ENCODE results near the gene CFAP68. TPM values are rescaled to one million over a fixed set of nuclear protein-coding genes. Genes with fewer than 3 reads are reported as not detected.
"Not testable (repeated sequence)": the region's sequence is repeated elsewhere in the genome, so short reads cannot be mapped to it uniquely, and the experiment has no call there.

The CFAP68 gene
- total RNA-seq, 1 donor from 2014 or later: 11.5 TPM

- intact Hi-C loops (cut with micrococcal nuclease): no loop called here
Measured at GRCh38 chr11:111916768-111917167, 37.4 kb downstream of the CFAP68 start.

- intact Hi-C loops (cut with micrococcal nuclease): no loop called here
Measured at GRCh38 chr11:111917312-111917711, 38.0 kb downstream of the CFAP68 start.

DNA sequence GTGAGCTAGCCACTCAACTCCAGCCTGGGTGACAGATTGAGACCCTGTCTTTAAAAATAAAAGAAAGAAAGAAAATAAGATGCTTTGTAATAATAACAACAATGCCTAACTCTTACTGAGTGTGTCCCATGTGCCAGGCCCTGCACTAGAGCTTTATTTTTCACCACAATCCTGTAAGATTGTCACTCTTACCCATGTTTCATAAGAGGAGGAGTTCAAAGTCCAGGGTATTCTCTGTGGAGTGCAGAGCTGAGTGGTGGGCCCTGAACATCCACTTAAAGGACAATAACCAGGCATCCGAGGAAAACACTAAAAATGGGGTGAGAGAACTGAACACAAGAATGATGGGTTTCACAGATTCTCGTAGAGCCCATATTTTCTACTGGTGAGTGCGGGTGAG is 38.4 kb downstream of the CFAP68 start:
- intact Hi-C loops (cut with micrococcal nuclease): no loop called here

GRCh38 chr11:111918390-111919256 is 39.3 kb downstream of the CFAP68 start, which contains the start of gene C11orf52:
C11orf52 (plus strand) TSS chr11:111918913; CDS start chr11:111918973, 60 bp downstream.
- intact Hi-C loops (cut with micrococcal nuclease): no loop called here

DNA sequence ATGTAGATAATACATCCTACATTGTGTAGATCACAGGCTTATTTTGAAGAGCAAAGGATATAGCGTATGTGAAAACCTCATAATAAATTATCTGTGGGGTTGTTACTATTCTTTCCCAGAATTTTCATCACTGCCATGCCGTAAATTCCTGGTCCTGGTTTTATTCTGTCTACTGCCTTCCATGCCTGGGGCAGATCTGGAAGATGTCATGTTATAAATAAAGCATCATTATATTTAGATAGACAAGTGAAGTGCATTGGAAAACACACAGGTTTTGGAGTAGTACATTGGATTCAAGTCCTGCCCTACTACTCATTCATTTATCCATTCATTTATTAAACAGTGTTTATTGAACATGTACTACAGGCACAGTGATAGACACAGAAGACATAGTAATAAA is 41.6 kb downstream of the CFAP68 start:
- intact Hi-C loops (cut with micrococcal nuclease): no loop called here

- intact Hi-C loops (cut with micrococcal nuclease): no loop called here
Measured at GRCh38 chr11:111921541-111922230, 42.3 kb downstream of the CFAP68 start.

- intact Hi-C loops (cut with micrococcal nuclease): no loop called here
Measured at GRCh38 chr11:111922803-111923202, 43.5 kb downstream of the CFAP68 start.

DNA sequence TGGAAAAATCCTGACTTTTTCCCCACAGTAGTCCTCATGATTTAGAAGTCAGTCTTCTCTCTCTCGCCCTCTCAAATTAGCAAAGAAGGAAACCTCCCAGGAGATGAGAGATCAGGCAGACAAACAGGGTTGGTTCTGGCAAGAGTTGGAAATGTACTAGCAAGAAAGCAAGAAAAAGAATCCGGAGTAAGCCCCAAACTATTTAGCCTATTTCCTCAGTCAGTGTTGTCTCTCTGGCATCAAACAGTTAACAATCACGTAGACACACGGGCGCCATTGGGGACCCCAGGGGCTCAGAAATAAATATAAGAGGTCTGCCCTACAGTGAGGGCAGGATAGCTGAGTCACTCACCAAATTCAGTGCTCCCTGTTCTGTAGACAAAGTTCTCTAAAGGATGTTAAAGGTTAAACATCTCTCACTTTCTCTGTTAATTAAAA is 44.0 kb downstream of the CFAP68 start:
- intact Hi-C loops (cut with micrococcal nuclease): no loop called here

DNA sequence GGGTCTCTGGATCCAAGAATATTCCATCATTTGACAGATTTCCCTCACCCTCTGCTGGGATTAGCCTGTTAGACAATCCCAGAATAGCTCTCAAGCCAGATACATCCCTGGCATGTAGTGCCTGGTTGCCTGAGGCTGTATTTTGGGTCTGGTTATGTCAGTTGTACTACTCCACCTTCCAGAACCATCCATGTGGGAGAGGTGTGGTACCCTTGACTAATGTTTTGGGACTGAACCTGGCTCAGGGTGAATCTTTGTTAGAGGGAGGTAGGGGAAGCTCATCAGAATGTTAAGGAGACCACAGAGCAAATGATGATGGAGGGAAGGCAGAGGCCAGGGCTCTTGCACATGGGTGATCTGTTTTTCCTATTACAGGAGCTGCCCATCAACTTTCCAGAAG is 44.6 kb downstream of the CFAP68 start:
- intact Hi-C loops (cut with micrococcal nuclease): no loop called here

- intact Hi-C loops (cut with micrococcal nuclease): loop anchor here (1.0 to 5.0 kb wide), 6 partner anchors 47 to 1391 kb away; partner anchors contain the start of genes ALG9, CFAP68, FDXACB1 and PPP2R1B
Measured at GRCh38 chr11:111925953-111926352, 46.6 kb downstream of the CFAP68 start.

DNA sequence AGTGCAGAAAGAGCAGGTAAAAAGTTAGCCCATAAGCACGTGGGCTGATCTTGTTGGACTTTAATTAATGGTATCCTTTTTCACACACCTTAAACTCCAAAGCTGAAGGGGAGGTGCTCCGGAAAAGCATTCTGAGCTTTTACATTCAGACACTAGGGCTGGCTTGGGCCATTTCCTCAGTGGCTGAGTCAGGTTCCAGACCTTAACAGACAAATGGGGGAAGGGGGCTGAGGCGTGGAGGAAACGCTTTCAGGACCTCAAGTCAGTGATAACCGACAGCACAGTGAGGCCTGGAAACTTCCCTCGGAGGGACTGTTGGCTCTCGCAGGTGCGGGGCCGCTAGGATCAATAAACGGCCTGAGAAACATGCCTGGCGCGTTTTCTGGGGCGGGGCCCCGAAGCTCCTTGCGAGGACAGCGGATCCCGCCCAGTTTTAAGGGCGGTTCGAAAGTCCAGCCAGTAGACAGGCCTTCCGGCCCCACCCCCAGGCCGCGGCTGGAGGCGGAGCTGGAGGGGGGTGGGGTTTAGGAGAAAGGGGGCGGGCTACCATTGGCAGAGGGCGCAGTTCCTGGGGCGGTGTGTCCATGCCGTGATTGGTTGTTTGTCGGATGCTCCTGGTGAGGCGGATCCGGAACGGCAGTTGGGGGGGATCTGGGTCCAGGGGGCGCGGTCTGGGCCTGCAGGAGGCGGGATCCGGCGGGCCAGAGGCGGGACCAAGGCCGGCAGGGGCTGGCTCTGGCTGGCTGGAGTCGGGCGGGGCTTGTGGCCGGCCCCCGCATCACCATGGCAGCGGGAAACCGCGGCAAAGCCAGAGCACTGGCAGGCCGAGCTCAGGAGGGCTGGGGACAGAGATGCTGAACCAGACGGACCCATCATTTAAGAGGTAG is 47.4 kb downstream of the CFAP68 start:
- intact Hi-C loops (cut with micrococcal nuclease): loop anchor here (1.0 to 5.0 kb wide), 13 partner anchors 10 to 1391 kb away; partner anchors contain the start of genes ALG9, CFAP68, DLAT and FDXACB1

GRCh38 chr11:111930472-111930871 is 51.1 kb downstream of the CFAP68 start:
- intact Hi-C loops (cut with micrococcal nuclease): no loop called here

DNA sequence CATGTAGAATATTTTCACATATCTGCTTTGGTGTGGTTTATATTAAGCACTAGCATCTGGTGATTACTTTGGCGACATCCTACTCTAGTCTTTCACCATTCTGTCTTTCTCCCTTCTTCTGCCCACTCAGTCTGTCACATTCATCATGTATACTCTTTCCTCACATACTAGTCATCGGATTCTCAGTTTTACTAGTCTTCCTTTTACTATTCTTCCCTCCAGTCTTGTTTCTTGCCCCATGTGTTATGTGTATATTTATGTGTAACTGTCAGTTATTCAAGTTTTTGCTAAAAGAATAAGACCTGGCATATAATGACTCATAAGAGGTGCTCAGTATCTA is 53.2 kb downstream of the CFAP68 start:
- intact Hi-C loops (cut with micrococcal nuclease): loop anchor here (1.0 kb wide), 2 partner anchors 243 to 348 kb away; partner anchors contain the start of gene BCO2

GRCh38 chr11:111933176-111933575 is 53.8 kb downstream of the CFAP68 start:
- intact Hi-C loops (cut with micrococcal nuclease): not testable (repeated sequence)

GRCh38 chr11:111933872-111934271 is 54.5 kb downstream of the CFAP68 start:
- intact Hi-C loops (cut with micrococcal nuclease): no loop called here

DNA sequence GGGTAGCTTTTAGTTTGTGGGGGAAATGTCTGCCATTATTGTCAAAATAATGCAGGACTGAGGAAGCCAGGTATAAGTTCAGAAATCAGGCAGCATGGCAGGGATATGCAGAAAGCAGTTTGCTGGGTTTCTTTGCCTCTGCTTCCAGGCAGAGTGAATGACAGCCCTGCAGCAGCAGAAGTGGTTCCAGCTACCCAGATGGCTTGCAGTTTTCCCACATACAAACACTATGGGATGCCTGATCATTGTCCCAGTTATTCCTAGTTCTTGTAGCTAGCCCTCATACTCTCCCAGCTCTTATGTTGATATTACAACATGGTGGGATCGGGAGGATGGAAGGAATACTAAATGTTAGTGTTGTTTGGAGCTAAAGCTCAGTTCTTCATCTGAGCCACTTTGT is 55.0 kb downstream of the CFAP68 start:
- intact Hi-C loops (cut with micrococcal nuclease): no loop called here

Other genes starting within 250 kb of the CFAP68 start
- gene PPP2R1B, start 113.2 kb upstream of the CFAP68 start, total RNA-seq: 49.3 and 60.7 TPM in 2 replicates
- 24.6 and 25.5 TPM in 2 replicates for gene ALG9, start 8.0 kb upstream of the CFAP68 start, total RNA-seq
- 4.3 and 4.7 TPM in 2 replicates for gene FDXACB1, start 376 bp upstream of the CFAP68 start, total RNA-seq
- 0.76 TPM in 1 of 2 replicates, not detected in the other for gene CRYAB, start 32.2 kb downstream of the CFAP68 start, total RNA-seq
- gene HSPB2, start 33.2 kb downstream of the CFAP68 start, total RNA-seq: not detected in 2 replicates
- gene C11orf52, start 39.4 kb downstream of the CFAP68 start, total RNA-seq: not detected in 2 replicates
- gene DIXDC1, start 57.8 kb downstream of the CFAP68 start, total RNA-seq: 6.5 and 7.7 TPM in 2 replicates
- gene DLAT, start 145.9 kb downstream of the CFAP68 start, total RNA-seq: 31.1 and 31.7 TPM in 2 replicates
- not detected in 2 replicates for gene PIH1D2, start 194.5 kb downstream of the CFAP68 start, total RNA-seq
- 20.6 and 22.5 TPM in 2 replicates for gene NKAPD1, start 194.8 kb downstream of the CFAP68 start, total RNA-seq
- gene TIMM8B, start 207.2 kb downstream of the CFAP68 start, total RNA-seq: 52.0 and 60.2 TPM in 2 replicates
- gene SDHD, start 207.3 kb downstream of the CFAP68 start, total RNA-seq: 84.0 and 86.2 TPM in 2 replicates